HCT116 (cell line): Measurements from ENCODE around the gene FAM9B. TPM values are rescaled to one million over a fixed set of nuclear protein-coding genes. Genes with fewer than 3 reads are reported as not detected.

Source experiments
- ATAC-seq: fragments of 200-7000 bp; cut with Tn5 transposase; 2 replicates; pipeline ENCODE4 v1.9.1; 2020; ENCODE audit warnings: mild to moderate bottlenecking, moderate library complexity
- BruUV-seq: library from RNA; stranded (reverse); fragments of 400-500 nt; replicated peaks from 2 replicates; lab custom pipeline; 2021; lab: Mats Ljungman, UMichigan
- CTCF ChIA-PET: fragments of 300-600 bp; sonication (Branson Sonifier 250); formaldehyde crosslinking; loops from one replicate; lab custom pipeline; 2021; ENCODE audit warnings: antibody characterized with exemption; lab: Charles Lee
- POLR2A ChIA-PET: fragments of 300-600, 350-600 bp; sonication (Branson Sonifier 250); formaldehyde crosslinking; loops from one replicate; lab custom pipeline; 2021; ENCODE audit warnings: antibody characterized with exemption; lab: Charles Lee
- RAD21 ChIA-PET, 2 experiments: fragments of 300-600 bp; sonication (Branson Sonifier 250); formaldehyde crosslinking; loops; one replicate each; lab custom pipeline; 2023; ENCODE audit warnings: low total read pairs in 2 of 2; ENCODE audit not compliant: uncharacterized antibody in 2 of 2, unreplicated experiment in 2 of 2, low non-redundant PET in 1 of 2; lab: Charles Lee
- DNase-seq: peaks from one replicate; pipeline ENCODE4 v3.0.0-alpha.2; 2010; ENCODE audit warnings: low read depth, low spot score
- H2AFZ ChIP-seq: fragments of 200-600 bp; shearing (Covaris generic), sonication (generic); 2 replicates; pipeline ENCODE4 v1.6.1; 2017; ENCODE audit warnings: low read depth, mixed run types, mixed read lengths, antibody characterized with exemption, low read length; ENCODE audit not compliant: poor library complexity, severe bottlenecking
- H3K27ac ChIP-seq: 2 replicates; pipeline ENCODE4 v1.5.1; 2012; ENCODE audit warnings: low read depth, low read length
- H3K27me3 ChIP-seq: fragments of 200-600 bp; sonication (generic); 2 replicates; pipeline ENCODE4 v1.6.1; 2016; ENCODE audit warnings: mixed run types, low read length, mixed read lengths; ENCODE audit not compliant: insufficient read depth
- H3K36me3 ChIP-seq, 2 experiments: fragments of 200-500 bp in 1 of 2; fragments of 200-600 bp in 1 of 2; sonication (Bioruptor generic) in 1 of 2; sonication (generic) in 1 of 2; 2 replicates each; pipeline versions ENCODE4 v1.5.1 to v1.6.1; 2014 to 2016; ENCODE audit warnings: low read length in 2 of 2, inconsistent platforms in 1 of 2, mixed read lengths in 1 of 2, mixed run types in 1 of 2; ENCODE audit not compliant: insufficient read depth in 2 of 2, control insufficient read depth in 1 of 2
- H3K4me1 ChIP-seq, 2 experiments: fragments of 200-600 bp in 1 of 2; sonication (generic) in 1 of 2; 2 replicates each; pipeline versions ENCODE4 v1.5.1 to v1.6.1; 2012 to 2017; ENCODE audit warnings: low read length in 2 of 2, inconsistent platforms in 1 of 2, mild to moderate bottlenecking in 1 of 2, mixed read lengths in 1 of 2, mixed run types in 1 of 2, moderate library complexity in 1 of 2; ENCODE audit not compliant: insufficient read depth in 2 of 2, control insufficient read depth in 1 of 2
- H3K4me2 ChIP-seq: fragments of 200-600 bp; sonication (generic); 2 replicates; pipeline ENCODE4 v1.6.1; 2017; ENCODE audit warnings: mixed run types, low read length, mixed read lengths
- H3K4me3 ChIP-seq, 2 experiments: fragments of 200-600 bp in 1 of 2; sonication (generic) in 1 of 2; replicated peaks in 1 of 2; 2 replicates each; pipeline ENCODE4 v1.5.1; 2011 to 2016; ENCODE audit warnings: low read length in 2 of 2, control low read depth in 1 of 2, low read depth in 1 of 2, mild to moderate bottlenecking in 1 of 2, mixed read lengths in 1 of 2, mixed run types in 1 of 2
- H3K79me2 ChIP-seq: fragments of 200-600 bp; sonication (generic); 2 replicates; pipeline ENCODE4 v1.6.1; 2017; ENCODE audit warnings: mild to moderate bottlenecking, mixed run types, low read length, moderate library complexity, mixed read lengths; ENCODE audit not compliant: insufficient read depth
- H3K9ac ChIP-seq: fragments of 200-600 bp; sonication (generic); 2 replicates; pipeline ENCODE4 v1.6.1; 2016; ENCODE audit warnings: low read length, mixed read lengths
- H3K9me2 ChIP-seq: fragments of 200-600 bp; sonication (generic), shearing (Covaris generic); 2 replicates; pipeline ENCODE4 v1.6.1; 2017; ENCODE audit warnings: mixed run types, mild to moderate bottlenecking, moderate library complexity; ENCODE audit not compliant: insufficient read depth
- H3K9me3 ChIP-seq, 2 experiments: fragments of 200-500 bp in 1 of 2; fragments of 200-600 bp in 1 of 2; sonication (Bioruptor generic) in 1 of 2; sonication (generic) in 1 of 2; 2 replicates each; pipeline ENCODE4 v1.6.1; 2014 to 2017; ENCODE audit warnings: low read length in 2 of 2, mixed read lengths in 2 of 2, inconsistent platforms in 1 of 2, low read depth in 1 of 2, mild to moderate bottlenecking in 1 of 2, mixed run types in 1 of 2, moderate library complexity in 1 of 2; ENCODE audit not compliant: control insufficient read depth in 1 of 2, insufficient read depth in 1 of 2
- H4K20me1 ChIP-seq: fragments of 200-600 bp; sonication (generic), shearing (Covaris generic); 2 replicates; pipeline ENCODE4 v1.6.1; 2017; ENCODE audit warnings: mixed run types, mild to moderate bottlenecking, moderate library complexity; ENCODE audit not compliant: insufficient read depth
- ATF3 ChIP-seq: IDR thresholded peaks from 2 replicates; pipeline ENCODE4 v1.6.1; 2012
- CBX3 ChIP-seq: IDR thresholded peaks from 2 replicates; pipeline ENCODE4 v1.6.1; 2012; ENCODE audit warnings: low read depth
- CTCF ChIP-seq, 3 experiments: fragments of 200-600 bp in 1 of 3; sonication (generic) in 1 of 3; IDR thresholded peaks in 2 of 3; conservative IDR thresholded peaks in 1 of 3; 2 replicates each; pipeline ENCODE4 v1.5.1; 2012 to 2017; ENCODE audit warnings: low read depth in 2 of 3, low read length in 2 of 3, antibody characterized with exemption in 1 of 3, borderline replicate concordance in 1 of 3, control low read depth in 1 of 3, mild to moderate bottlenecking in 1 of 3, mixed read lengths in 1 of 3, mixed run types in 1 of 3, moderate library complexity in 1 of 3; ENCODE audit not compliant: insufficient read depth in 1 of 3
- EGR1 ChIP-seq: IDR thresholded peaks from 2 replicates; pipeline ENCODE4 v1.6.1; 2012; ENCODE audit warnings: low read depth
- ELF1 ChIP-seq: IDR thresholded peaks from 2 replicates; pipeline ENCODE4 v1.6.1; 2012; ENCODE audit warnings: low read depth, borderline replicate concordance
- EZH2phosphoT487 ChIP-seq: fragments of 200-600 bp; IDR thresholded peaks from 2 replicates; pipeline ENCODE4 v1.6.1; 2018; ENCODE audit warnings: antibody characterized with exemption, borderline replicate concordance
- FOSL1 ChIP-seq: IDR thresholded peaks from 2 replicates; pipeline ENCODE4 v1.6.1; 2012; ENCODE audit warnings: low read depth
- JUND ChIP-seq: IDR thresholded peaks from 2 replicates; pipeline ENCODE4 v1.6.1; 2012
- POLR2A ChIP-seq: IDR thresholded peaks from 2 replicates; pipeline ENCODE4 v1.7.0; 2011; ENCODE audit warnings: borderline replicate concordance; ENCODE audit not compliant: insufficient read depth, insufficient read length; ENCODE audit errors: extremely low read depth
- POLR2AphosphoS5 ChIP-seq: IDR thresholded peaks from 2 replicates; pipeline ENCODE4 v1.6.1; 2011; ENCODE audit warnings: mild to moderate bottlenecking, low read depth, low read length, moderate library complexity
- RAD21 ChIP-seq: IDR thresholded peaks from 2 replicates; pipeline ENCODE4 v1.6.1; 2012; ENCODE audit warnings: low read depth, mild to moderate bottlenecking
- SIN3A ChIP-seq: IDR thresholded peaks from 2 replicates; pipeline ENCODE4 v1.6.1; 2012; ENCODE audit warnings: low read depth
- SP1 ChIP-seq: IDR thresholded peaks from 2 replicates; pipeline ENCODE4 v1.6.1; 2012; ENCODE audit warnings: low read depth
- TCF7L2 ChIP-seq: IDR thresholded peaks from 2 replicates; pipeline ENCODE4 v1.7.0; 2011; ENCODE audit warnings: borderline replicate concordance, inconsistent platforms; ENCODE audit not compliant: insufficient read depth, insufficient read length; ENCODE audit errors: extremely low read depth
- YY1 ChIP-seq: IDR thresholded peaks from 2 replicates; pipeline ENCODE4 v1.6.1; 2011; ENCODE audit warnings: low read length, low read depth, moderate library complexity, mild to moderate bottlenecking; ENCODE audit not compliant: insufficient replicate concordance; ENCODE audit errors: extremely low read depth
- ZFX ChIP-seq: fragments of 450-650 bp; IDR thresholded peaks from 2 replicates; pipeline ENCODE4 v1.6.1; 2017
- ZNF274 ChIP-seq: fragments of 200-500 bp; sonication (Bioruptor generic); IDR thresholded peaks from 2 replicates; pipeline ENCODE4 v1.6.1; 2014; ENCODE audit warnings: mild to moderate bottlenecking, low read depth, low read length, inconsistent platforms
- intact Hi-C: fragments of 100-400 bp; cut with micrococcal nuclease; formaldehyde crosslinking; loops from 2 replicates; pipeline ENCODE4 v1.10.0; 2022
- total RNA-seq: library from RNA; stranded (reverse); gene quantifications from one replicate; pipeline ENCODE4 v1.2.1, GENCODE V29; 2021; ENCODE audit not compliant: unreplicated experiment
- TF ChIP-seq, protein P1 (sequence below): IDR thresholded peaks from 2 replicates; pipeline ENCODE4 v1.6.1; 2012; ENCODE audit warnings: low read depth
- TF ChIP-seq, protein P2 (sequence below): IDR thresholded peaks from 2 replicates; pipeline ENCODE4 v1.6.1; 2012
- TF ChIP-seq, protein P3 (sequence below): IDR thresholded peaks from 2 replicates; pipeline ENCODE4 v1.6.1; 2011; ENCODE audit warnings: mild to moderate bottlenecking, low read length, moderate library complexity; ENCODE audit not compliant: insufficient replicate concordance; ENCODE audit errors: extremely low read depth

Gene FAM9B
- total RNA-seq, 1 experiment from 2014 or later: not detected

DNA sequence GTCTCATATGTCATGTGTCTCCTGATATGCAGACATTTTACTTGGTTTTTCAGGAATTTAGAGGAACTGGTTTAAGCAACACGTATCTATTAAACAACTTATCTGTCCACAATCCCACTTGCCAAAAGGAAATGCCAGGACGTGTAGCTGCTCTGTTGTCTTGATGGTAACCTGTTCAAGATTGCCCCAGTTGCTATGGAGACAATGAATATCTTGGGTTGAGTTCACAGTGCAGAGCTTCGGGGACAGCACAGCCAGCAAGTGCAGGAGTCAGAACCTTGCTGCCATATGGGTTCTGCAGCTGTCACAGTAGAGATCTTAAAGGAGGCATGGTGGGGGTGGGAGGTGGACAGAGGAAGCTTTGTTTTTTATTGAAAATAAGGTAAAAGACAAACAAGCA lies 28.7 kb upstream of the FAM9B start:
- no peak for ATAC-seq
- TF ChIP-seq POLR2A (no peak), SIN3A (no peak), ZNF274 (no peak), JUND (no peak), POLR2AphosphoS5 (no peak), ELF1 (no peak), SP1 (no peak), ATF3 (no peak), ZFX (no peak), YY1 (no peak), TCF7L2 (no peak), RAD21 (no peak), CTCF (IDR thresholded peaks at IDR 0.05 in 2 of 3, conservative IDR thresholded peaks at IDR 0.05 in 1 of 3; ENCODE audit: borderline replicate concordance in 1 of 3, insufficient read depth in 1 of 3, low read depth in 2 of 3, low read length in 2 of 3) (no peak), EGR1 (no peak), CBX3 (no peak), FOSL1 (no peak), EZH2phosphoT487 (no peak)
- TF ChIP-seq, protein P1, sequence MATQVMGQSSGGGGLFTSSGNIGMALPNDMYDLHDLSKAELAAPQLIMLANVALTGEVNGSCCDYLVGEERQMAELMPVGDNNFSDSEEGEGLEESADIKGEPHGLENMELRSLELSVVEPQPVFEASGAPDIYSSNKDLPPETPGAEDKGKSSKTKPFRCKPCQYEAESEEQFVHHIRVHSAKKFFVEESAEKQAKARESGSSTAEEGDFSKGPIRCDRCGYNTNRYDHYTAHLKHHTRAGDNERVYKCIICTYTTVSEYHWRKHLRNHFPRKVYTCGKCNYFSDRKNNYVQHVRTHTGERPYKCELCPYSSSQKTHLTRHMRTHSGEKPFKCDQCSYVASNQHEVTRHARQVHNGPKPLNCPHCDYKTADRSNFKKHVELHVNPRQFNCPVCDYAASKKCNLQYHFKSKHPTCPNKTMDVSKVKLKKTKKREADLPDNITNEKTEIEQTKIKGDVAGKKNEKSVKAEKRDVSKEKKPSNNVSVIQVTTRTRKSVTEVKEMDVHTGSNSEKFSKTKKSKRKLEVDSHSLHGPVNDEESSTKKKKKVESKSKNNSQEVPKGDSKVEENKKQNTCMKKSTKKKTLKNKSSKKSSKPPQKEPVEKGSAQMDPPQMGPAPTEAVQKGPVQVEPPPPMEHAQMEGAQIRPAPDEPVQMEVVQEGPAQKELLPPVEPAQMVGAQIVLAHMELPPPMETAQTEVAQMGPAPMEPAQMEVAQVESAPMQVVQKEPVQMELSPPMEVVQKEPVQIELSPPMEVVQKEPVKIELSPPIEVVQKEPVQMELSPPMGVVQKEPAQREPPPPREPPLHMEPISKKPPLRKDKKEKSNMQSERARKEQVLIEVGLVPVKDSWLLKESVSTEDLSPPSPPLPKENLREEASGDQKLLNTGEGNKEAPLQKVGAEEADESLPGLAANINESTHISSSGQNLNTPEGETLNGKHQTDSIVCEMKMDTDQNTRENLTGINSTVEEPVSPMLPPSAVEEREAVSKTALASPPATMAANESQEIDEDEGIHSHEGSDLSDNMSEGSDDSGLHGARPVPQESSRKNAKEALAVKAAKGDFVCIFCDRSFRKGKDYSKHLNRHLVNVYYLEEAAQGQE: no peak
- TF ChIP-seq, protein P2, sequence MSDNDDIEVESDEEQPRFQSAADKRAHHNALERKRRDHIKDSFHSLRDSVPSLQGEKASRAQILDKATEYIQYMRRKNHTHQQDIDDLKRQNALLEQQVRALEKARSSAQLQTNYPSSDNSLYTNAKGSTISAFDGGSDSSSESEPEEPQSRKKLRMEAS: no peak
- TF ChIP-seq, protein P3, sequence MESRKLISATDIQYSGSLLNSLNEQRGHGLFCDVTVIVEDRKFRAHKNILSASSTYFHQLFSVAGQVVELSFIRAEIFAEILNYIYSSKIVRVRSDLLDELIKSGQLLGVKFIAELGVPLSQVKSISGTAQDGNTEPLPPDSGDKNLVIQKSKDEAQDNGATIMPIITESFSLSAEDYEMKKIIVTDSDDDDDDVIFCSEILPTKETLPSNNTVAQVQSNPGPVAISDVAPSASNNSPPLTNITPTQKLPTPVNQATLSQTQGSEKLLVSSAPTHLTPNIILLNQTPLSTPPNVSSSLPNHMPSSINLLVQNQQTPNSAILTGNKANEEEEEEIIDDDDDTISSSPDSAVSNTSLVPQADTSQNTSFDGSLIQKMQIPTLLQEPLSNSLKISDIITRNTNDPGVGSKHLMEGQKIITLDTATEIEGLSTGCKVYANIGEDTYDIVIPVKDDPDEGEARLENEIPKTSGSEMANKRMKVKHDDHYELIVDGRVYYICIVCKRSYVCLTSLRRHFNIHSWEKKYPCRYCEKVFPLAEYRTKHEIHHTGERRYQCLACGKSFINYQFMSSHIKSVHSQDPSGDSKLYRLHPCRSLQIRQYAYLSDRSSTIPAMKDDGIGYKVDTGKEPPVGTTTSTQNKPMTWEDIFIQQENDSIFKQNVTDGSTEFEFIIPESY: no peak
- no peak for DNase-seq
- Histone ChIP-seq H3K27me3 (no peaks in the 10 kb centered on the region), H2AFZ (no peak overlapping the region), H3K4me3 (no peak overlapping the region), H3K9ac (no peak overlapping the region), H3K79me2 (no peaks in the 10 kb centered on the region), H3K4me1 (no peaks in the 10 kb centered on the region), H4K20me1 (no peaks in the 10 kb centered on the region), H3K36me3 (no peaks in the 10 kb centered on the region), H3K9me3 (no peaks in the 10 kb centered on the region), H3K27ac (no peak overlapping the region), H3K4me2 (no peak overlapping the region), H3K9me2 (no peaks in the 10 kb centered on the region)
- BruUV-seq: no TSS peak
- POLR2A ChIA-PET: no interaction called here
- CTCF ChIA-PET: no interaction called here
- RAD21 ChIA-PET: no interaction called here
- intact Hi-C loops: no loop called here
